Measurements from ENCODE around the gene ZNF488.

The ZNF488 gene

DNA sequence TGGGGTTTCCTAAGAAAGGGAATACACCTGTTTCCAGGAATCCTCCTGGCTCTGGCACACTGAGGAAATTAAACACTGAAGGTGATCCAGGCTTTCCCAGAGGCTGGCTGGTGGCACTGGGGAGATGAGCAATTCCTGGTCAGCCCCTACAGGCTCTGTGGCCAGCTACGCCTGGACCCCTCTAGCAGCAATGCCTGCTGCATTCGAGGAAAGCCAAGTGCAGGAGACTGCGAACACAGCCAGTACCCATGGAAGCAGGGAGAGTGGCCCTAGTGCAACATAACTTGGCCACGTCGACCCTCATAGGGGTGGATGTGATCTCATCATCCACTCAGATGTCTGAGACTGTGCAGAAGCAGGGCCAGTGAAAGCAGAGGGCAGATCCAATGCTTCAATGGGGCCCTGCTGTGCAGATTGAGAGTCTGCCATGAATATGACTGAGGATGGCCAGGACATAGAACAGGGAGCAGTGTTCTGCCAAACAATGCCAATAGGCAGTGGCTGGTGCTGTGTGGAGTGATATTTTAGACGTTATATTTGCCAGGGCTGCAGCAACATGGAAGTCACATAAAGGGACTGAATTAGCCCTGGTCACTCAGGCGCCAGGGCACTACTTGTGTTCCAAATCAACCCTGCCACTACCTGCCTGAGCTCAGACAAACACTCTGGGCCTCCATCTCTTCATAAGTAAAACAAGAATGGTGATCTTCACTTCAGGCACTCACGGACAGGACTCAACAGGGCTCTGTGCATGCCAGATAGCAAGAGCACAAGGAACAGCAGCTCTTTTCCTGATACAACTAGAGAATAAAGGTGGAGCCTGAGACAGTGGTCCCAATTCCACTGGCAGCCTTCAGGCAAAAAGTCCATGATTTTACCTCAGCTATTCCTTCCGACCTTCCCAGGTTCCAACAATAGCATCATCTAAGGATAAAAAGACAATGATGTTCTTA is 2.4 kb downstream of the ZNF488 start:
- DNase-seq, result no peak

DNA sequence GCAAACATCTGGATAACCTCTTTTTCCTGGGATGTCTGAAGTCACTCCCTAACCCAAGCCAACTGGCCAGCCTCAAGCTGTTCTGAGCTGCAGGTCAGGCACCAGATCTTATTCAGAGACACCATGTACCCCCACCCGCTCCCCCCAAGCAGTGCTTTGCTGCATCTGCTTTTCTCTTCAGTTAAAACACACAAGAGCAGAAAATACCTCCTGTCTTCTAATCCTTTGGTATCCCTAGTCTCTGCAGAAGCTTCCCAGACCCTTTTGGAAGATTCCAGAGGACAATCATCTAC is 3.0 kb downstream of the ZNF488 start:
- DNase-seq, result no peak

DNA sequence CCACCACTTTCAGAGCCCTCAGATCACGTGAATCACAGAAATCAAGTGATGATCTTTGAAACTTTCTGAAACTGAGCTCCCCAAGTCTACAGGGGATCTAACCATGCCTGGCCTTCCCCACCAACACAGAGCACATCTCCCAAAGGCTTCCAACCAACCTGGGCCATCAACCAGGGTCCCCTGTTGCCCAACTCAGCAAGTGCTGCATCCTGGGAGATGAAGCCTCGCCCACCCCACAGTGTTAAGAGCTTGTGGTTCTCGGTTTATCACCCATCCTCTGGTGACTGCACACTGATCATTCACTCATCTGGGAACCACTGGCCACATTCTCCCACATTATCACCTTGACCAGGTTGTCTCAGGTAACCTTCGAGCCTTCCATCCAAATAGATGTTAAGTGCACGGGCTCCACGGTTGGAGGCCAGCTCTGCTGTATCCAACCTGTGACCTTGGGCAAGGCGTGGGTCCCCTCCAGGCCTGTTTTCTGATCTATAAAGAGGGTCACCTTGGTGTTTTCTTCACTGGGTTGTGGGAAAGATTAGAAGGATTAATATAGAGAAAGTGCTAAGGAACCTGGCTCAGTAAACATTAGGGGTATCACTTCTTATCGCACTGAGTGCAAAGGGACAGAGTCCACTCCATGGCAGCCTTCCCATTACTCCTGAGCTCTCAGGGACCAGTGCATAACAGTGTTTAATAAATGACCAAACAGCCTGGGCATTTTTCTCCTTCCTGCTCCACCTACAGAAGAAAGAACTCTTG is 3.6 kb downstream of the ZNF488 start:
- no peak for DNase-seq

DNA sequence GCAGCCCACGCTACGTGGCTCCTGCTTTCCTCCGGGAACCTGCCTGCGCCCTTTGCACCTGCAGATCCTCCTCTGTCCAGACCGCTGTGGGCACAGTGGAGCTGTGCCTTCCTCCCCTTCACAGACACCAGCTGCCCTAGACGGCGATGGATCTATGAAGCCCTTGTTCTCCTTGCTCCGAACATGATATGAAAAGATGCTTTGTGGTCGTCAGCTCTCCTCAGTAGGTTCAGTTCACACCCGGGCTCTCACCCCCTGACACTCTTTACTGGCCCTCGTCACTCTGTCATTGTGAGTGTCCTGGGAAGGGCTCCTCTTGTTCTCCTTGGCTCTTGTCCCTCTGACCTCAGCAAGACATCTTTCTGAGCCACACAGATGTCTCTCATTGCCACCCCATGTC is 4.2 kb downstream of the ZNF488 start:
- no peak for DNase-seq

DNA sequence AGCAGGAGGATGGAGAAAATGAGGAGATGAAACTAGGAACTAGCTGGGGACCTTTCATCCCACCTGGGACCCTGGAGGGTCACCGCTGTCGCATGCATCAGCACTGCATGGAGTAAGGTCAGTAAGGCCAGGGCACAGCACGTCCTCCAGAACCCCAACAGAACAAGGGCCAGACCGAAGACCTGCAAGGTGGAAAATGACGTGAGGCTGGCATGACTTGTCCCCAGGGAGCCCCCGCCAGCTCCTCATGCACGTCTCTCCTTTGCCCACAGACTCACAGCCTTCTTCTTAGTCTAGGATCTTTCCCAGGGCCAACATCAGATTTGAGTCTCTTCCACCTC is 4.7 kb downstream of the ZNF488 start:
- no peak for DNase-seq

DNA sequence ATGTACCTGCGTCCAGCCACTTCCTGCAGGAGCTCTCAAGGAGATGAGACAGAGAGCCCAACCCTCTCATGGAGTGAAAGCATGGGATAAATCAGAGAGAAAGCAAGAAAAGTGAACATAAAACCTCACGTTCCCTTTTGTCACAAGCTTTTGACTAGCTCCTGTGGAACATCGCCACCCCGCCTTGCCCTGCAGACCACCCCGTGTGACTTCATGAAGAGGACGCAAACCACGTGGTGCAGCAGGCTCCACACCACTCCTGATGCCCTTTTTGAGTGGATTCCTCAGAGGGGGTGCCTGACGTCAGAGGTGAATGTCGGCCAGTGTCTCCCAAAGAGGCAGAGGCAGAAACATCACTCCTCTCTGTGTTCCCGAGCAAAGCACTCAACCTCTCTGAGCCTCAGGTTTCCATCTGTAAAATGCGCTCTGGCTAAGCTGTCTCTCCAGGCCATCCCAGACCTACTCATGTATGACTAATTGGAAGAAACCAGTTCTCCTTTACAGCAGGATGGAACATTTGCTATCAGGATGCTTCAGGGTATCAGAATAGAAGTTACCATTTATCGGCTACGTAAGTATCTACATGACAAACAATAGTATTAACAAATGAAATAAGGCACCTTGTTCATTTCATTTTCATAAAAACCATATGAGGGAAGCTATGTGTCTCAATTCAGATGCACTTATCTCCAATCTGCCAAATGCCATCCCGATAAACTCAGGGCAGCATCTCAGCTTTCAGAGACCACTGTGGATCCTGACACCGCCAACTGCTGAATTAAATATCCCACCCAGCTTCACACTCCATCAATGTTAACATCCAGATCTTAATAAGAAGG is 5.3 kb downstream of the ZNF488 start:
- DNase-seq, result no peak

DNA sequence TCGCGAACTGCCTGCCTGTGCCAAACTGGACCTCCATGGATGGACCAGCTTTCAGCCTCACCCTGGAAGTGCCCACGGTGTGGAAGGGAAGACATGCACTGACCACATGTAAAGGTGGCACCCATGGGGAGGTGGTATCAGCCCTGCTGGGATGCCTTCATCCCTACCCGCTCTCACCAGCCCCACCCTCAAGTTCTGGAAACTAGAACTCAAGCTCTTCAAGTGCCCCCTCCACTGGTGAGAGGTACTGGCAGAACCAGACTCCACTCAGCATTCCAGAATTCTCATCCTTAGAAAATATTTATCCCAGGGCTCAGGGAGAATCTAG is 5.9 kb downstream of the ZNF488 start:
- no peak for DNase-seq

DNA sequence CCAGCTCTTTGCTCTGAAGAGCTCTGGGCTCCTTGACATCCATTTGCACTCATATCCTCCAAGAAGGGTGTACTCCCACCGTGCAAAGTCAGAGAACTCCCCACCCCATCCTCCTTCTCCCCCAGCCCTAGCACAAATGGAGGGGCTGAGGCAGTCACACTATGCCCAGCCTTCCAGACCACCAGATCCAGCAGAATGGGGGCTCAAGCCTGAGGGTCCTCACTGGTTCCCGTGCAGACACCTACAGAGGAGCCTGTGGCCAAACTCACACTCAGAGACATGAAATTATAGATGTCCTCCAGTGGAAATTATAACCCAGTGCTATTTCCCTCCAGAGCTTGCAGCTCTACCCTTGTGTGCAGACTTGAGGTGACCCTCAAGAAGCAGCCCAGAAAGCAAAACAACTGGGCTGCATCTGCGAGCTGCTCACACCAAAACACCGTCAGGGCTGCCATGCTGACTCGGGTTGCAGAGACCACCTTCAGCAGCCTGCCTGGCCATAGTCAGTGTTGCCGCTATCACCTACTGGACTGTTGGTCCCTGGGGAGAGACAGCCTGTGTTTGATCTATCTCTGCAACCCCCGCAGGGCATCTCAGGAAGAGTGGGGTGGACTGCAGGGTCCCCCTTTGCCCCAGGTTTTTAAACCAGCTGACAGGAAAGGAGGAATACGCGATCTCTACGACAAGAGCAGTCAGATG is 7.4 kb downstream of the ZNF488 start:
- DNase-seq, result no peak

DNA sequence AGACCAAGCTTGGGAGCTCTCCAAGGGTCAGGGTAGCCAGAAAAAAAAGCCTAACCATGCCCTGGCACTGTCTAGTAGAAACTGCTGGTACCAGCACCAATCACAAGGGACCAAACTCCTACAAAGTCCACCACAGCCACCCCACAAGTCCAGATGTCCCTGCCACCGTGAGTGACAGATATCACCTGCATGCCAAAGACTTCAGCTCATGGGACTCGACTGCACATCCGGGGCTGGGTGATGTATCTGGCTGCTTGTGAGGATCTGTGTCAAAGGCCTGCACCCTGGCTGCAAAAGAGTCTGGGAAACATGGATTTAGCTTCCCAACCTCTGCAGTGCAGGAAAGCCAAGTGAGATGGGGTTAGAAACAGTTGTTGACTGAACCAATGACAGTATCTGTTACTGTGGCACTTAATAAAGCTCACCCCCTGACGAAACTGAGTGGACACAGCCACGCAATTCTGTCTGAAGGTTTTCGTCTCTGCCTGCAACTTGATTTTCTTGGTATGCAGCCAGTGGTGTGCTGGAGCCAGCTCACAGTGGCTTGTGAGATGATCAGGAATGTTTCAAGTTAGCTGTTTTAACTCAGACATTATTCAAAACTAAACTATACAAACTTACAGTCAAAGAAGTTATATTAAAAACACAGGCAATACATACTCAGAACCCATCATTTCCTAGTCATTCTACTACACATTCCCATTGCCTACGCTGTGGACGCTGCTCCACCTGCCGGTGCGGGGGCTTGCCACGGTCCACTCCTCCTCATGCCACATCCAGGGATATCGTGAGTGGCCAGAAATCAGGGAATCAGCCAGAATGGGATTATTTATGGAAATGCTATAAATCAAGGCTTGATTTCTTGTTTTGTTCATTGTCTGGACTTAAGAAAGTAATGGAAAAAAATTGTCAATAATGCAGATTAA is 9.2 kb downstream of the ZNF488 start:
- DNase-seq, result no peak

DNA sequence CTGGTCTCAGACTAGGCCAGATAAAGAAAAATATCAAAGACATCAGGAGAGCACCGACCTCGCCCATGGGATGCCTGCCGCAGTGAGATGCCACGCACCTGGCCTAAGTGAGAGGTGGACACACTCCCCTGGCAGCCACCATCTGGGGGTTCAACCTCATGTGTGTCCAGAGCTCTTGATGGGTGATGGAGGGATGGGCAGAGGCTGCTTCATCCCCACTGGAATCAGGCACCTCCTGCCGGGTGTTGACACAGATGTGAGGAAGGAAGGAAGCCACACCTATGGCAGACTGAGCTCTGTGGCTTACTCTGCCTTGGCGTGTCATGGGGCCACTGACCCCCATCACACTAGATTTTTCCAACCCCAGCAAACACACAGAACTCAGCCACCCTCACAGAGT is 11.4 kb downstream of the ZNF488 start:
- no peak for DNase-seq

DNA sequence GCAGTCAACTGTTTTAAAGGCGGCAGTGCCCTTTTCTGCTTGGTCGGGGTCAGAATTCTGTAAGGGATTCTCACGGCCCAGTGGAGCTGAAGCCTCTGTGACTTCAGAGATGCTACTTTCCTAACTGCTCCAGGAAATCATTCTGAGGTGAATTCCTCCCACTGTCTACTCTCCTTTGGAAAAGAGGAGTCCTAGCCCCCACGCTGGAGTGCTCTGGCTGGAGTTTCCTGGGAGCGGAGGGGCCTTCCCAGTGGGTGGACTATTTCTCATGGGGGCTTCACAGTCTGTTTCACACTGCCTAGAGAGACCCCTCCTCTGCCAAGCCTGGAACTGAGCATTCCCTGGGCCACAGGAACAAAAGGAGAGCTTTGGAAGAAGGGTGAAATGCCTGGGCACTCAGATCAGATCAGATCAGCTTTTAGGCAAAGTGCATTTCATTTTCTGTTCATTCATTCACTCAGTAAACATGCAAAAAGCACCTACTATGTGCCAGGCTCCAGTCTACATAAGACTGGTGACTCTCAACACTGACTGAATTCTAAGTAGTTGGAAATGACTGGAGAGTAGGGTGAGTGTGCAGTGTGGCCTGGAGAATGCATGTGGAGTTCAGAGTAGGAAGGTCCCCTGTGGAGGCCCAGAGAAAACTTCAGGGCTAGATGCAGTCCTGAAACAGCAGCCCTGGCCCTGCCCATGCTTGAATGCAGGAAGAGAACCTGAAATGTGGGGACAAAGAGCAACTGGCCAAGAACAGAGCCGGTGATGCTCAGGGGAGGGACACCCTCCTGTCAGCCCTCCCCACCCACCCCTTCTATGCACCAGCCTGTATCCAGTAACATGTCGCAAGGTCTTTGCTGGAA is 12.2 kb downstream of the ZNF488 start:
- DNase-seq, result no peak

DNA sequence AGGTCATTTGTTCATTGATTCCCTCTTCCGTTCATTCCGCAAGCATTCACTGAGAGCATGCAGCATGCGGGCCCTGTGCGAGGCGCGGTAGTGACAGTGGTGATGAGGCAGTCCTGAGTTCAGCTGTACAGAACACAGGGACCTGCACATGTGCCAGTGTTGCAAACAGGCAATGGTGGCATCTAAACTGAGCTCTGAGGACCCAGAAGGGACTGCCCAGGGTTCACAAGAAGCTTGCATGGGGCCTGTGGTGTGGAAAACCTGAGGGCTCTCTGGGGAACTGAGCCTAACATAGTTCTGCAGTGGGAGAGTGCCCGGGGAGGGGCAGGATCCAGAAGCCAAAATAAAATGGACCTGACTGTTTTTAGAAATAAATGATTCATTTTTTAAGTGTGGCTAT is 13.2 kb downstream of the ZNF488 start:
- no peak for DNase-seq

DNA sequence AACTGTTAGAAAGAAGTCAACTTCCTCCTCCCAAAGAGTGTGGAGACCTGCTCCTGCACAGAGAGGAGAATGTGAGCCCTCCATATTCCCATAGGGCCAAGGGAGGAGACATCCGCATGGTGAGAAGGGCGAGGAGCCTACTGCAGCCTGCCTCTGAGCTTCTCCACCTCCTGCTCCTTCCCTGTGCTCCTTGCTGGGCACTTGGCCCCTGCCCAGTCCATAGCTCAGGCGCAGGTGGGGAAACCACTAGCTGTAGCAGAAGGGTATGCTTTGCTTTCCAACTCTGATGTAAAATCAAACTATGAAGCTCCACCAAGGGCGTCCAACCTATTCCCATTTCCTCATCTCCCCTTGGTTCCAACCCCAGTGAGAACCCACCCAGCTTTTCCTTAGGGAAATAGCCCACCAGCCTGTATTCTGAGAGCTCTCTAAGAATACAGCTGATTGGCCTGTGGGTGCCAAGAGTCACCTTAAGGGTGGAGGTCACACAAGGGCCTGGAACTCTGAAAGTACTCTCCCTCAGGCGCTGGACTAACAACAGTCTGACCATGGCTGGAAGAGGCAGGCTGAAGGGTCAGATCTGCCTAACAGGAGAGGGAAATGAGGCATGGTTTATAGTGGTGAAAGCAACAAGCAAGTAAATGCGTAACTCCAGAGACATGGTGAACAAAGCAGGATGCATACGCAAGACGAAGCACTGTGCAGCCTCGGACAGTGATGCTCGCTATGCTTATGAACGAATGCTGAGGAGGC is 13.9 kb downstream of the ZNF488 start:
- DNase-seq, result no peak

DNA sequence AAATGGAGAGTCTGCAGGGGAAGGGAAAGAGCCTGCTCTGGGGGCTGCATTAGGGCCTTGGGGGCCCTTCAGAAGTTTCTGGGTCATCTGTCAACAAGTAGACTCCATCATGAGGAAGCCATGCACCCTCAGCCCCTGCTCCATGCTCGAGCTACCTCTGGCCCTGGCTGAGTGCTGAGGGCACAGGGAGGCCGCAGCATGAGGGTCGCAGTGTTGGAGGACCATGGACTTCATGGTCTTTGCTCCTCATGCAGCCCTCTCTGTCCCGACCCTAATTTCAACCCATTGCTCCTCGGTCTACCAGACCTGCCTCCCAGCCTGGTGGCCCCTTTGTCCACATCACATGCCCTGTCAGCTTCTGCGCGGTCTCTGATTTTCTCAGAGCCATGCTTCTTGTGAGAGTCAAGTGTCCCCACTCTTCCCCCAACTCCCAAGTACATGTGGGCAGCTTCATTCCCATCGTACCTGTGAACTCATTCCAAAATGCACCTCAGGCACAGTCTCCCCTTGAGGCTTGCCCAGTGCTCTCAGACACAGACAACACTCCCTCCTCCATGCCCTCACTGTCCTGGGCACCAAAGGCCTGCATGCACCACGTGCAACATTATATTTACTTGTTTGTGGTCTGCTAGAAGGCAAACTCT is 14.7 kb downstream of the ZNF488 start:
- DNase-seq, result no peak

DNA sequence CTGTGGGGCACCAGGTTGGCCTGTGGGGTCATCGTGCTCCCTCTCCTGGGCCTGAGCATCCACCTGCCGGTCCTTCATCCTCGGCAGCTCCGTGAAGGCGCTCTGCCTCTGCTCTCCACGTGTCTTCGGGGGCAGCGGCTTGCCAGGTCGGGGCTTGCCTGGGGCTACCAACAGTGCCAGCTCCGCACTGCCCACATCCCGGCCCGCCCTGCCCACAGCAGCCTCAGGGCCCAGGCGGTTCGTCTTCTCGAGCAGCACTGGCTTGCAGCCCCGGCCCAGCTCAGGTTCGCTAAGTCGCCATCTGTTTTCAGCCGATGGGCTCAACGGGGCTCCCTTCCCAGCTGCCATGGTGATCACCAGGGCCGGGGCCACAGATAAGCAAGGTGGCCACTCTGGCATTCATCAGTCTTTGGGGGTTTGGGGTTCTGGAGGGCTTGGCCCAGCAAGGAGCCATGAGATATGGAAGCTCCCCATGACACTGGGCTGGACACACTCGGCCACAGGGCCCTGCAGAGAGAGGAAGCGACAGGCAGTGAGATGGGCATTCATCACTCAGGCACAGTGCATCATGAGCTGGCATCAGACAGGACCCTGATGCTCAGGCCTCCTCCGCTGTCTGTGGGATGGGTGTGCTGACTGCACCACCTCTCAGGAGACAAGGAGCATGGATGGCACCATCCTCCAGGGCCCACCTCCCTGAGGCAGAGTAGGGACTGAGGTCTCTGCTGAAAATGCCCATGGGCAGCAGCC is 15.5 kb downstream of the ZNF488 start:
- no peak for DNase-seq

DNA sequence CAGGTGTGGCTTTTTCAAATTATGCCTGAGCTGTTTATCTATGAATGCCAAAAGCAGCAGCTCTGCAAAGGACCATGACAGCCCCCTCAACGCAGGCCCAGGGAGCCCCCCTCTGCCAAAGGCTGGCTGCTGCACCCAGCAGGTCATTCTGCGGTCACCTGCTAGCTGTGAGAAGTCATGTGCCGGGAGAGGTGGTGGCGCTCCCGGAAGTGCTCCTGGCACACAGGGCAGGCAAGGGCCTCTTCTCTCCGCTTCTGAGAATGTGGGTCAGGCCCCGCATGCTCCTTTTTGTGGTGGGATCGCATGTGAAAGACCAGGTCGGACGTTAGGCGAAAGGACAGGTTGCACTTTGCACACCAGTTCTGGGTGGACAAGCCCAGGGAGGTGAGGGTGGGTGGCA is 16.4 kb downstream of the ZNF488 start:
- no peak for DNase-seq

DNA sequence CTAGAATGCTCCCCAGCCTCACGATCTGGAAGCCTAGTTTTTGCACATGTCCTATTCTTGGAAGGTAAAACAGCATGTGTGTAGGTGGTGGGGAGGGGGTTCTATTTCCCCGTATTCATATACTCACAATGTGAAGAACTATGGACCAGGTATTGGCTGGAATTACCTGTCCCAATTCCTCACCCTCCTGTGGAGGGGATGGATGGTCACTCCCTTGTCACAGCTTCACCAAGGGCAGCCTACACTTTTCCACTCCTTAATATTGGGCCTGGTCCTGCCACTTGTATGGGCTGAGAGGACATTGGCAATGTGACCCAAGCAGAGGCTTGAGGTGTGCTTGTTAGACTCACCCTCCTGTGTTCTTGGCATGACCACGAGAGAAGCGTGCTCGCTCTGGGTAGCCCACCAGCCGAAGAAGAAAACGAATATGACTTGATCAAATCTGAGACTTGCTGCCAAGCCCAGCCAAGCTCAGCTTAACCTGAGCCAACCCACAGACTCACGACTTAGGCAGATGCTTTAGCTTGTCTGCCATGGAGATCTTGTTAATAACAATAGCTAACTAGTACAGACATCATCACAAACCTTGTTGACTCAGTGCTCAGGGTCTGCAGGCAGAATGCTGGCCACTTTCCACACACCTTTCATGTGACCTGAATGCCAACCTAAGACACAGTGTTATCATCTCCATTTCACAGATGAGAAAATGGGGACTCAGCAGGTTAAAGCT is 17.2 kb downstream of the ZNF488 start:
- no peak for DNase-seq

DNA sequence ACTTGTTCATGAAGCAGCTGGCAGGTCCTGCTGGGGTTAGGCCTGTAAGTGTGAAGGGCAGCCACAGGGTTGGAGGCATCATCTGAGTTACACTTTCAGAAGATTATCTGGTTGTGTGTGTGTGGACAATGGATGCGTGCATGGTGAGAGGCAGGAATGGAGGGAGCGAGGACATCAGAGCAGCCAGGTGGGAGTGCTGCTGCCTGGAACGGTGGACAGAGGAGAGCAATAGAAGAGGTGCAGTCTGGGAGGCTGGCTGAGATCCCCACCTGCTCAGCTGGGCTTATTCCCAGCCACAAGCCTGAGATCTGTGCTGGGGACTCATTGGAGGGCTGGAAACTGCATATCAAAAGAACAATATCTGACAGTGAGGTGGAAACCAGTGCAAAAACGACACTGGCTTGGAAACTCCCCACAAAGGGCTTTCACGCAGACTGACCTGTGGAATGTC is 17.9 kb downstream of the ZNF488 start:
- DNase-seq, result no peak
